ENCODE results near the gene SPINT2.

Gene SPINT2

GRCh38 chr19:38281811-38282566 is 17.6 kb downstream of the SPINT2 start:
- TF ChIP-seq, protein P1, sequence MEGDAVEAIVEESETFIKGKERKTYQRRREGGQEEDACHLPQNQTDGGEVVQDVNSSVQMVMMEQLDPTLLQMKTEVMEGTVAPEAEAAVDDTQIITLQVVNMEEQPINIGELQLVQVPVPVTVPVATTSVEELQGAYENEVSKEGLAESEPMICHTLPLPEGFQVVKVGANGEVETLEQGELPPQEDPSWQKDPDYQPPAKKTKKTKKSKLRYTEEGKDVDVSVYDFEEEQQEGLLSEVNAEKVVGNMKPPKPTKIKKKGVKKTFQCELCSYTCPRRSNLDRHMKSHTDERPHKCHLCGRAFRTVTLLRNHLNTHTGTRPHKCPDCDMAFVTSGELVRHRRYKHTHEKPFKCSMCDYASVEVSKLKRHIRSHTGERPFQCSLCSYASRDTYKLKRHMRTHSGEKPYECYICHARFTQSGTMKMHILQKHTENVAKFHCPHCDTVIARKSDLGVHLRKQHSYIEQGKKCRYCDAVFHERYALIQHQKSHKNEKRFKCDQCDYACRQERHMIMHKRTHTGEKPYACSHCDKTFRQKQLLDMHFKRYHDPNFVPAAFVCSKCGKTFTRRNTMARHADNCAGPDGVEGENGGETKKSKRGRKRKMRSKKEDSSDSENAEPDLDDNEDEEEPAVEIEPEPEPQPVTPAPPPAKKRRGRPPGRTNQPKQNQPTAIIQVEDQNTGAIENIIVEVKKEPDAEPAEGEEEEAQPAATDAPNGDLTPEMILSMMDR (IDR thresholded peaks at IDR 0.05; ENCODE audit: extremely low read depth, insufficient read depth, missing control alignments) = no peak
- DNase-seq (ENCODE audit: low spot score) = no peak
- in situ Hi-C loops (cut with MboI; ENCODE audit: low pct_unique_long_range_greater_than_20kb, low sequenced_read_pairs, unreplicated experiment) = no loop called here

DNA sequence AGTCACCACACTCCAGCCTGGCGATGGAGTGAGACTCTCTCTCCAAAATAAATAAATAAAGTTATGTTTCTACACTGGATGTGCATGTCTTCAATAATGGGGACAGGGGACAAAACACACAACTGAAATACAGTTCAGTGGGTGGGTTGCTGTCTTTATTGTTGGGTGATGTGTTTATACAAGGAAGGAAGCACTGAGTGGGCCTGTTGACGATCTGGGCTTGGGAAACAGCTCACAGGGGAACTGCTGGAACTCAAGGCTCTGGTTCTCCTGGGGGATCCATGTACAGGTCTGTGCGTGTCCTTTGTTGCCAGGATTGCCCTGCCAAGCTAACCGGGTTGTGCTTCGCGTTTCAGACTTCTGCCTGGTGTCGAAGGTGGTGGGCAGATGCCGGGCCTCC is 18.9 kb downstream of the SPINT2 start:
- TF ChIP-seq, protein P1 (IDR thresholded peaks at IDR 0.05; ENCODE audit: extremely low read depth, insufficient read depth, missing control alignments) = no peak
- no peak for DNase-seq (ENCODE audit: low spot score)
- in situ Hi-C loops (cut with MboI; ENCODE audit: low pct_unique_long_range_greater_than_20kb, low sequenced_read_pairs, unreplicated experiment) = no loop called here

GRCh38 chr19:38284422-38284821 is 20.0 kb downstream of the SPINT2 start:
- DNase-seq (ENCODE audit: low spot score) = peak; percentile 57
- TF ChIP-seq, protein P1 (IDR thresholded peaks at IDR 0.05; ENCODE audit: extremely low read depth, insufficient read depth, missing control alignments) = no peak
- in situ Hi-C loops (cut with MboI; ENCODE audit: low pct_unique_long_range_greater_than_20kb, low sequenced_read_pairs, unreplicated experiment) = no loop called here

- TF ChIP-seq, protein P1 (IDR thresholded peaks at IDR 0.05; ENCODE audit: extremely low read depth, insufficient read depth, missing control alignments) = no peak
- in situ Hi-C loops (cut with MboI; ENCODE audit: low pct_unique_long_range_greater_than_20kb, low sequenced_read_pairs, unreplicated experiment) = no loop called here
- no peak for DNase-seq (ENCODE audit: low spot score)
Observed at GRCh38 chr19:38285567-38285966, 21.2 kb downstream of the SPINT2 start.

DNA sequence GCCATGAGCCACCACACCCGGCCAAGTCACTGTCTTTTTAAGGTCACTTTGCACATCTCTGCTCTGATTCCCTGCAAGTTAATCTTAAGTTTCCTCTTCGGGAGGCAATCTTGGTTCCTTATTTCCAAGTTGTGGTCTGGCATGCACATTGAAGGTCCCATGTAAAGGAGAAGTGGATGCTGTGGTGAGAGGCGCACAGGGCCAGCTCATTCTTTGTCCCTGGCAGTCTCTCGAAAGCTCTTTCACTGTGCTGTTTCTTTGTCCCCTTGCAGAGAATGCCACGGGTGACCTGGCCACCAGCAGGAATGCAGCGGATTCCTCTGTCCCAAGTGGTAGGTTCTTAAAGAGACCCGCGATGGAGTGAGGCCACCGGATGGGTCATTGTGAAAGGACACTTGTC is 23.2 kb downstream of the SPINT2 start:
- DNase-seq (ENCODE audit: low spot score) = no peak
- in situ Hi-C loops (cut with MboI; ENCODE audit: low pct_unique_long_range_greater_than_20kb, low sequenced_read_pairs, unreplicated experiment) = no loop called here
- TF ChIP-seq, protein P1 (IDR thresholded peaks at IDR 0.05; ENCODE audit: extremely low read depth, insufficient read depth, missing control alignments) = no peak

GRCh38 chr19:38288123-38288855 is 23.9 kb downstream of the SPINT2 start:
- in situ Hi-C loops (cut with MboI; ENCODE audit: low pct_unique_long_range_greater_than_20kb, low sequenced_read_pairs, unreplicated experiment) = no loop called here
- TF ChIP-seq, protein P1 (IDR thresholded peaks at IDR 0.05; ENCODE audit: extremely low read depth, insufficient read depth, missing control alignments) = no peak
- no peak for DNase-seq (ENCODE audit: low spot score)

Data from GM13977 (cell line).